HG02642 (cell line): Measurements from ENCODE around the gene TIPRL.

Experiments used
- ATAC-seq: cut with Tn5 transposase; IDR thresholded peaks from one replicate; pipeline ENCODE4 v1.9.1; 2021; ENCODE audit warnings: mild to moderate bottlenecking; ENCODE audit not compliant: unreplicated experiment, poor library complexity

Gene TIPRL

GRCh38 chr1:168243636-168244212 lies 65.0 kb downstream of the TIPRL start:
- no peak for ATAC-seq

DNA sequence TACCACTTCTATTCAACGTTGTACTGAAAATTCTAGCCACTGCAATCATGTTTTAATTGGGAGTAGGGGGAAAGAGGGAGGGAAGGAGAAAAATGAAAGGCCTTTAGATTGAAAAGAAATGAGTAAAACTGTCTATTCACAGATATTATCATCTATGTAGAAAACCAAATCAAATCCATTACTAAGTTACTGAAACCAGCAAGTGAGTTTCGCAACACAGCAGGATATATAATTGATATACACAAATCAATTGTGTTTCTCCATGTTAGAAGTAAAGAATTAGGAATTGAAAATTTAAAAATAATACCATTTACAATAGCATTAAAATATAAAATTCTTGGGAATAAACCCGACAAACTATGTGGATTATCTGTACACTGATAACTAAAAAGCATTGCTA lies 66.3 kb downstream of the TIPRL start:
- no peak for ATAC-seq

- no peak for ATAC-seq
Observed at GRCh38 chr1:168246506-168246905, 67.7 kb downstream of the TIPRL start.
